Stomach smooth muscle (tissue), 2 donors: Measurements from ENCODE around the gene MOGAT1.

Experiments used
- H3K27ac ChIP-seq: one replicate; pipeline ENCODE4 v1.7.0; 2013; ENCODE audit warnings: mild to moderate bottlenecking, low read length, inconsistent platforms
- H3K27me3 ChIP-seq, 2 donors: one replicate each; pipeline ENCODE4 v1.7.0; 2013; ENCODE audit warnings: low read length in 2 of 2; ENCODE audit not compliant: insufficient read depth in 2 of 2, control insufficient read depth in 1 of 2
- H3K36me3 ChIP-seq, 2 donors: one replicate each; pipeline ENCODE4 v1.7.0; 2013; ENCODE audit warnings: low read length in 2 of 2; ENCODE audit not compliant: control insufficient read depth in 2 of 2, insufficient read depth in 2 of 2
- H3K4me1 ChIP-seq: one replicate; pipeline ENCODE4 v1.7.0; 2013; ENCODE audit warnings: low read length; ENCODE audit not compliant: control insufficient read depth, insufficient read depth
- H3K4me3 ChIP-seq, 2 donors: one replicate each; pipeline ENCODE4 v1.7.0; 2013; ENCODE audit warnings: low read length in 2 of 2
- H3K9ac ChIP-seq, 2 donors: one replicate each; pipeline ENCODE4 v1.7.0; 2013; ENCODE audit warnings: low read length in 2 of 2, mild to moderate bottlenecking in 1 of 2
- H3K9me3 ChIP-seq, 2 donors: one replicate each; pipeline ENCODE4 v1.7.0; 2013; ENCODE audit warnings: low read length in 2 of 2; ENCODE audit not compliant: control insufficient read depth in 2 of 2
- donor health status: healthy.
- donor health status: Pancreatic carcinoma.

Gene MOGAT1

DNA sequence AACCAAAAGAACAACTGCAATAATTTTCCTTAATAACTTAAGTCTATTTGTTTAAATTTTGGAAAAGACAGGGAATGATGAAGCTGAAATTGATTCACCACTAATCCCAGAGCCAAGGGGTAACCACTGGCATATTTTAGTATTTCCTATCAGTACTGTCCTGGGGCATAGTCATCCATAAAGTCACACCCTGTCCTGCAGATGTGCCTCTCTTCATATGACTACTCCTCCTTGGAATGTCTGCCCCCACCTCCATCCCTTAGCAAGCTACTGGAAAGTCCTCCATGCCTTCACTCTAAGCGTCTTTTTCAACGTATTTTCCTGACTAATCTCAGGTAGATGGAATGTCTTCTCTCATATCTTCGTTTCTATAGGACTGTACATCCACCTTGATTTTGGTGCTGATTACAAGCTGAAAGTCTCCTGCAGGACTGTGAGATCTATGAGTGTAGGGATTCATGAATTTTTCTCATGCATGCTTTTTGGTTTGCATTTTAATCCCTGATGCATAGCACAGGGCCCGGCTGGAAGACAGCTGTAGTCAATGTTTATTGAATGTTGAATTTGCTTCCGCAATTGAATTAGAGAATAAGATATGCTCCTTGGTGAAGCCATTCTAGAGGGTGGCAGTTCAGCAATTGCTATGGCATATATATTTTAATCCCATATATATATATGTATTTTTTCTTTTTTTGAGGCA, 85.6 kb downstream of the MOGAT1 start:
- no peaks in the 10 kb centered on the region for H3K27me3 ChIP-seq
- no peak overlapping the region for H3K27ac ChIP-seq

More for the DNA sequence above, 85.6 kb downstream of the MOGAT1 start:
- Histone ChIP-seq H3K36me3 (no peaks in the 10 kb centered on the region), H3K9ac (no peak overlapping the region), H3K4me1 (no peaks in the 10 kb centered on the region), H3K4me3 (no peak overlapping the region), H3K9me3 (no peaks in the 10 kb centered on the region)
